Heart left ventricle (tissue), 13 donors: ENCODE data around the gene TRMT10B.

Experiments used
- POLR2A ChIP-seq, 2 donors: fragments of 450-650 bp; IDR thresholded peaks; one replicate each; pipeline ENCODE4 v1.6.1; 2017; ENCODE audit warnings: antibody characterized with exemption in 2 of 2, mild to moderate bottlenecking in 2 of 2, moderate library complexity in 2 of 2
- TF ChIP-seq, protein P1 (sequence below), 12 donors: fragments of 200-600 bp; sonication (generic) in 4 of 12; IDR thresholded peaks; one replicate each; pipeline versions ENCODE4 v1.5.0 to v1.8.0; 2018 to 2022; ENCODE audit warnings: antibody characterized with exemption in 12 of 12, mild to moderate bottlenecking in 5 of 12
- donor health status: ischemic (EF 13 %, LVEDD 7.1; RV severe dilation, severe dysfunction).
- donor health status: DM: no; HTN: yes; CAD: no.
- donor health status: DM: no; HTN: no; CAD: no.
- donor health status: ischemic (EF 25% LVEDD 6.9; RV normal size, moderate dysfunction).
- donor health status: ischemic (EF 25% LVEDD 5.7; RV mildly dilated, moderate dysfunction).
- donor health status: ischemic (EF 35%, LVEDD 5.7; RV mildly dilated, moderate dysfunction).
- donor health status: nonischemic (EF 11% LVEDD 7.7; RV severe dilation, severe dysfunction).
- donor health status: DM: yes; HTN: yes; CAD: no.
- donor health status: PGD.
- donor health status: ischemic (EF 29% LVEDD 5.4; RV normal size, mild dysfunction).
- donor health status: nonischemic (EF 23%, LVEDD 6.1; RV moderate dilation, normal function).

DNA sequence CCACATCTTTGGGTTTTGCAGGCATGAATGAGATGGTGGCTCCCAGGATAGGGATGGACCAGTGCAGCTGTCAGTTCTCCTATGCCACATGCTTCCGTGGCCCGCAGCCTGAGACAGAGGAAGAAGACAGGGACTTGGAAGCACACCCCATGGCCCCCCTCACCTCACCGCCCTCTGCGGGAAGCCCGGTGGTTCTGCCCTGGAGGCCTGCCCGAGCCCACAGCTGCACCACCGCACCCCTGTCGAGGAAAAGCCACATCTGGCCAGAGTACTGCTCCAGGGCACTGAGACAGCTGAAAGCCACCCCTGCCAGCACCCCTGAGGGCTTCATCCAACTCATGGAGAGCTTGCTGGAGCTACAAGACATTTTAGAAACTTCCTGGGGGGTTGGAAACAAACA, 7.6 kb upstream of the TRMT10B start:
- TF ChIP-seq, protein P1, sequence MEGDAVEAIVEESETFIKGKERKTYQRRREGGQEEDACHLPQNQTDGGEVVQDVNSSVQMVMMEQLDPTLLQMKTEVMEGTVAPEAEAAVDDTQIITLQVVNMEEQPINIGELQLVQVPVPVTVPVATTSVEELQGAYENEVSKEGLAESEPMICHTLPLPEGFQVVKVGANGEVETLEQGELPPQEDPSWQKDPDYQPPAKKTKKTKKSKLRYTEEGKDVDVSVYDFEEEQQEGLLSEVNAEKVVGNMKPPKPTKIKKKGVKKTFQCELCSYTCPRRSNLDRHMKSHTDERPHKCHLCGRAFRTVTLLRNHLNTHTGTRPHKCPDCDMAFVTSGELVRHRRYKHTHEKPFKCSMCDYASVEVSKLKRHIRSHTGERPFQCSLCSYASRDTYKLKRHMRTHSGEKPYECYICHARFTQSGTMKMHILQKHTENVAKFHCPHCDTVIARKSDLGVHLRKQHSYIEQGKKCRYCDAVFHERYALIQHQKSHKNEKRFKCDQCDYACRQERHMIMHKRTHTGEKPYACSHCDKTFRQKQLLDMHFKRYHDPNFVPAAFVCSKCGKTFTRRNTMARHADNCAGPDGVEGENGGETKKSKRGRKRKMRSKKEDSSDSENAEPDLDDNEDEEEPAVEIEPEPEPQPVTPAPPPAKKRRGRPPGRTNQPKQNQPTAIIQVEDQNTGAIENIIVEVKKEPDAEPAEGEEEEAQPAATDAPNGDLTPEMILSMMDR (IDR thresholded peaks at IDR 0.05), result no peak
- TF ChIP-seq POLR2A (IDR thresholded peaks at IDR 0.05), result no peak
